KG1 (cell line): ENCODE results near the gene FRMD3.
"Not testable (repeated sequence)": the region's sequence is repeated elsewhere in the genome, so short reads cannot be mapped to it uniquely, and the experiment has no call there.

Experiments used
- DNase-seq: peaks from one replicate; lab custom pipeline; 2025; lab: John Stamatoyannopoulos, UW

FRMD3 gene

GRCh38 chr9:83388346-83388745 is 149.9 kb downstream of the FRMD3 start:
- DNase-seq: no peak

GRCh38 chr9:83387401-83388185 is 150.6 kb downstream of the FRMD3 start:
- DNase-seq: no peak

DNA sequence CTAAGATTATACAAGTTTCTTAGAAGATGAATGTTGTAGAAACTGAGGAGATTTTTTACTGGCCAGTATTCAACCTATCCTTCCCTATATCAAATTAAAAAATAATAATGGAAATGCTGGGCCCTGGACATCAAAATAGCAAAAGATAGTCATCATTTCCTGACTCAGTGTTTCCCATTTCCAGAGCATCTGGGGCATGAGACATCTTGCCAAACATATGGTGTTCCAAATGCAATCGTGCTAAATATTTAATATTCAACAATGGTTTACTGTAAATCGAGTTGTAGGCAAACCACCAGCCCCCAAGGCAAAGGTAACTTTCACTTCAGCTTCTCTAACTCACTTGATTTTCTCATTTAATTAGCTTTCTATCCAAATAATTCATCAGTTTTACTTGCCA is 152.9 kb downstream of the FRMD3 start:
- DNase-seq: no peak

DNA sequence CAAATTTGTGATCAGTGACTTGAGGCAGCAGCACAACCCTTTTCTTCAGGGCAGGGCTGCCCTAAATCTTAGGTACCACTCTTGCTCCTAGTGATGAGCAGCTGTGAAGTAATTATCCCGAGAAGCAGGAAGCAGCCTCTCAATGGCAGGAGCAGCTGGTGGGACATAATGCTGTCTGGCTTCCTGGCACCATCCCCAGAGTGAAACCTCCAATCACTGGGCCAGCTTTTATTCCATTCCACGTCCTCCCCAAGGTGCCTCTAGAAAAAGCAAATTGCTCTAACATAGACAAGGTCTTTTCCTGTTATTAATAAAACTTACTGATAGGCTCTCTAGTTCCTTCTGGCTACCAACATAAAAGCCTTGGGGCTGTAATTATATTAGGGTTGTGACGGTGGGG is 154.0 kb downstream of the FRMD3 start:
- DNase-seq: no peak

- no peak for DNase-seq
Observed at GRCh38 chr9:83383034-83383433, 155.2 kb downstream of the FRMD3 start.

DNA sequence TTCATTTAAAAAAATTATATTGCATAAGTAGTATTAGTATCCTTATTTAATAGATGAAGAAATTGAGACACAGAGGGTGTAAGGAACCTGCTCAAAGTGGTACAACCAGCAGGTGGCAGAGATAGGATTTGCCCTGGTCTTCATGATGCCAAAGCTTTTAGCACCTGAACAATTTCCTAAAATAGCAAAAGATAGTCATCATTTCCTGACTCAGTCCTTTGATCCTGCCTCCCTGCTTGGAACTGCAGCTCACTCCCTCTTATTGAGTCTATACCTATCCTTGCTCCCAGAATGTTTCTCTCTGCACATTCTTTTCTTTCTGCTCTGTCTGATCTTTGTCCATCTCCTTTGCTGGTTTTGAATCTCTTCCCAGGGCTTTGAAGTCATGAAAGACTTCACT is 155.8 kb downstream of the FRMD3 start:
- no peak for DNase-seq

DNA sequence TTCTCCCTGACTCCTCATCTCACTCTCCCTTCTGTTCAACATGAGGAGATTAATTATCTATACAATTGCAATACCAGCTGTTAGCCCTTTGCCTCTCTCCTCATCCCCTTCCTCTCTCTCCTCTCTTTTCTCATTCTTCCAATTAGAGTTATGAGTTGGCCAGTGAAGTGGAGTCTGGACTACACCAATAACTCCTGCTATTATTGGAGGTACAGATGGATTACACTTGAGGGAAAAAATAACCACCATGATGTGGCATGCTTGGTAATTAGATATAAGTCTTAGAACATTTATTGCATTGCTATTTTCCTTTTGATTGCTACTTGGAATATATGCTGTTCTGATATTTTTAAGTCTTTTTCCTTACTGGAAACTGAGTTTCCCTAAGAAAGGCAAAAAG is 159.2 kb downstream of the FRMD3 start:
- no peak for DNase-seq

GRCh38 chr9:83372957-83373356 is 165.2 kb downstream of the FRMD3 start:
- DNase-seq: no peak

DNA sequence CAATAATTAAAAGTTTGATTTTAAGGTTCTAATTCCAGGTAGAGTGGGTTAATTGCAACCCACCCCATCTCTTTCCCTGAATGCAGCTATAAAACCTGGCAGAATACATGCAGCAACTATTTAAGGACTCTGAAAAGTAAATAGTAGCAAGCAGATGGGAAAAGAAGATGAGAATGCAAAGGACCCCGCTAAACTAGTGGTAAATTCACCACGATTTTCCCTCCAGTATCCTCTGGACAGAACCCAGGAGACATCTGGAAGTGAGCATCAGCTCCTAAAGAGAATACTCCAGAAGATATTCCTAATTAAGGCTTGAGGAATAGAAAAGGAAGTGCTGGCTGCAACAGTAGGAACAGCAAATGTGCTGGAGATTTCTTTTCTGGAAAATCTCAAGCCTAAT is 170.9 kb downstream of the FRMD3 start:
- DNase-seq: no peak

DNA sequence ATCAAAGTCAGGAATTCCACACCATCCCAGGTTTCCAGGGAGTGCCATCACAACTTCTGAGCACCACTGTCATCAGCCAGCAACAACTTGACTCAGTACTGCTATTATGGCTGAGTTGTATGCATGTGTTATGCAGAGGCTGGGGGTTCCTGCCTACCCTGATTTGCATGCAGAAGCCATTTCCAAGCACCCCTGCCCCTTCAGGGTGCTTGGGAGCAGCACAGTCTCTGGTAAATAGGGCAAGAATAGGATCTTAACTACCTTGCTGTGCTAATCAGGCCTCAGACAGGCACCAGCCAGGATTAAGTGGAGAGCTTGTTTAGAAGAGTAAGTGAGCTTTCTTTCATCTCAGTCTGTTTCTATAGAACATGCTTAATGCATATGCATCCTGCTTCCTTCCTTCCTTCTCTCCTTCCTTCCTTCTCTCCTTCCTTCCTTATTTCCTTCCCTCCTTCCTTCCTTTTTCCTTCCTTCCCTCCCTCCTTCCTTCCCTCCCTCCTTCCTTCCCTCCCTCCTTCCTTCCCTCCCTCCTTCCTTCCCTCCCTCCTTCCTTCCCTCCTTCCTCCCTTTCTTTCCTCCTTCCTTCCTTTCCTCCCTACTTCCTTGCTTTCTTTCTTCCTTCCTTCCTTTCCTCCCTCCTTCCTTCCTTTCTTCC is 175.7 kb downstream of the FRMD3 start:
- DNase-seq: no peak

- DNase-seq: no peak
Observed at GRCh38 chr9:83359039-83359438, 179.2 kb downstream of the FRMD3 start.

DNA sequence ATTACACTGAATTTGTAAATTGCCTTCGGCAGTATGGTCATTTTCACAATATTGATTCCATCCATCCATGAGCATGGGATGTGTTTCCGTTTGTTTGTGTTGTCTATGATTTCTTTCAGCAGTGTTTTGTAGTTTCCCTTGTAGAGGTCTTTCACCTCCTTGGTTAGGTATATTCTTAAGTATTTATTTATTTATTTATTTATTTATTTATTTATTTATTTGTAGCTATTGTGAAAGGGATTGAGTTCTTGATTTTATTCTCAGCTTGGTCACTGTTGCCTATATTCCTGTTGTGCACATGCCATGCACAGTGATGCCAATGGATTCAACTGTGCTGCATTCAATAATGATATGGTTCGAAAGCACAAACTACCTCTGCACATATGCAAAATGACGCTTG is 179.7 kb downstream of the FRMD3 start:
- not testable (repeated sequence) for DNase-seq

- DNase-seq: no peak
Observed at GRCh38 chr9:83355729-83356151, 182.5 kb downstream of the FRMD3 start.

DNA sequence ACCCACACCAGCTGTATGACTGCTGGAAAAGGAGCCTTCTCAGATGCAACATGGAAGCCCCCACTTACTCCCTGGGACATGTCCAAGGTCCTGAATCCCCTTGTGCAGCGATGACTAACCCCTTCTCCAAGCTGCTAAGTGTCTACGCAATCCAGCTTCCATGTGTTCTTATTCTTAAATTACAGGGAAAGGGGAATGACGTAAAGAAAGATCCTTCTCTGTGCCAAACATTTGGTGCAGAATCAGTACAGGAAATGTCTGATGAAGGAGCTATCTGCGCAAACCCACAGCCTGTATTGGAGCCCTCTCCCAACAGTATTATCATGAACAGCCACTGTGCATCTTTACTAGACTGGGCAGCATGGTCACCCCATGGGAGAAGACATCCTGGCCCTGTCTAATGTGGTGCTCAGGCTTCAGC is 183.2 kb downstream of the FRMD3 start:
- DNase-seq: no peak

GRCh38 chr9:83349031-83349430 is 189.2 kb downstream of the FRMD3 start:
- no peak for DNase-seq

DNA sequence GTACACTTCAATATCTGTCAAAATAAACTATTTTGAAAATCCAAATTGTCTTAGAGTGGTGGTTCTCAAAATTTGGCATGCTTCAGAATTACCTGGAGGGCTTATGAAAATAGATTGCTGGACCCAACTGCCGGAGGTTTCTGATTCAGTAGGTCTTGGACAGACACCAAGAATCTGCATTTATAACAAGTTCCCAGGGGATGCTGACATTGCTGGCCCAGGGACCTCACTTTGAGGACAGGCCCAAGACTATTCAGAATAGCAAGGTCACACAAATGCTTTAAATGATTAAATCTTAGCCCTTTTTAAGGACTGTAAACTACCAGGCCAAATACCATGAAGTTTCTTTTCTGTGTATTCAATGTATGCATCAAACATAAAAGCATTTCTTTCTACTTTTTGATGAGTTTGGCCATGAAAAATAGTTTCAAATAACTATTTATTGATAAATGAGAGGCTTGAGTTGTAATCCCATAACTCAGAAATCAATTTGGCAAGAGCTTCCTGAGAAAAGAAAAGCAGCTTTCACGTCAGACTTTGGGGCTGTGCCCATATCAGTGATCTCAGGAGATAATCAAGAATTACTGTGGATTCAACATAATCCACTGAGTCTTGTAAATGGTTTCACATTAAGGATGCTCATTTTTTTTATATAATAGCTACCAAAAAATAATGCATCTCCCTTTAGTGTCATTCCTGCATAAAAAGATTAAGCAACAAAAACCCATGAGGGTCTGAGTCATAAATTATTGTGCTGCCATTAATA is 191.4 kb downstream of the FRMD3 start:
- DNase-seq: no peak

- no peak for DNase-seq
Observed at GRCh38 chr9:83343366-83343999, 194.7 kb downstream of the FRMD3 start.

DNA sequence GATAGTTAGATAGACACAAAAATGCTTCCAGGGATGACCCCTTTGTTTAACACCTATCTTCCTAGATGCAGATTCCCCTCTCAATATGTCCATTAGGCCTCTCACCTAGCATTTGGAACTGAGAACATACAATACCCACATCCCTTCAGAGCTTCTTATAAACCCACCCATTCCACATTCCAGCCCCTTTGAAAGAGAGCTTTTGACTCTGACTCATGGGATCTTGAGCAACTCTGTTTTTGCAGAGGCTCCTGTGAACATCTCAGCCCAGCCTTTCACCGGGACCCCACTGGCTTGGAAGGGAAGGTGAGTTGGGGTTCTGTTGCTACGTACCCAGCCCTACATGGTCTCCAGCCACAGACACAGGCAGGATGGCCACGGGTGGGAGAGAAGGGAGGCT is 195.5 kb downstream of the FRMD3 start:
- DNase-seq: no peak

DNA sequence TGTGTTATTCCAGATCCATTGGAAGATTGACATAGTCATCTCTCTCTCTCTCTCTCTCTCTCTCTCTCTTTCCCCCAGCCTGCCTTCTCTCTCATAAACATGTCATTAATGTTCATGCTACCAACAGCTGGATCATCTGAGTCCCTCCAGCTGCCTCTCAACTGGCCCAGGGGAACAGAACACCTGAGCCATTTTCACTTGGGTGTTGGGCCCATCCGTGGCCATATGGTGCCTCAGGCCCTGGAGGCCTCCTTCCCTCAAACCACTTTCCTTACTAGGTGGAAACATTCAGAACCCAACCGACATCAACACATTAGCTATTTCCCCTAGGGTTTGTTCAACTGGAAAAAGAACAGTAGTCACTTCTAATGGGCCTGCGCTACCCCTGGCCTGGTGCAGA is 196.2 kb downstream of the FRMD3 start:
- no peak for DNase-seq

GRCh38 chr9:83340451-83340850 is 197.8 kb downstream of the FRMD3 start:
- no peak for DNase-seq

- DNase-seq: no peak
Observed at GRCh38 chr9:83339435-83339834, 198.8 kb downstream of the FRMD3 start.

DNA sequence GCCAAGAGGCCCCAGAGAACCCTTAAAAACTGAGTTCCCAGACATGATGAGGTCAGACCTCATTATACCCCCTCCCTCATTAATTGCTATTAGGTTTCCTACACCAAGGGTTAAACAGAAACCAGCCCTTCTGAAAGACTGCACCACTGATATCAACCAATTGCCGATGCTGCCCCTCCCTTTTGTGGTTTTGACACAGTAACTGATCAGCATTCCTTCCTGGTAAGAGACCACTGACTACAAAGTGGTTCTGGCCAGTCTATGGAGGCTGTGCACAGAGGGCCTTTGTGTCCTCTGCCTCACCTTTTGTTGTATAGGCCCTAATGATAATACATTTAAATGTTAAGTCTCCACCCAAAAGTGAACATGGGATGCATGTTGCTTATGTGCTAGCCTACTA is 201.5 kb downstream of the FRMD3 start:
- DNase-seq: no peak

DNA sequence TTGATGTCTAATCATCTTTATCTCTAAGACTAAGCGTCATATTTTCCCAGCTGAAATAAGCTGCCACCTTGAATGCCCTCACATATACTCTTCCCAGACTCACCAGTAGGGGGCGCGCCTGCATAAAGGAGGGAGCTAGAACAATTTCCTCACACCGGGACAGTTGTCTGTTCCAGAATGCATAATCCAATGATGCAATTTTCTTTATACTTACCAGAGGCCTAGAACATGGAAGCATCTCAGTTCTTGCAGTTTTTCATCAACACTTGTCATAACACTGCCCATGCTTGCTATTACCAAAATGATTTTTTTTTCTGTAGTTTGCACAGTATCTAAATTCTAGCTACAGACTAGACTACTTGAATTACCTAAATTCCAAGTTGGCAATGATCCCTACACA is 203.9 kb downstream of the FRMD3 start:
- DNase-seq: peak; percentile 8
